ENCODE measurements around the gene KRTAP11-1. TPM values are rescaled to one million over a fixed set of nuclear protein-coding genes. Genes with fewer than 3 reads are reported as not detected.

The KRTAP11-1 gene, protein sequence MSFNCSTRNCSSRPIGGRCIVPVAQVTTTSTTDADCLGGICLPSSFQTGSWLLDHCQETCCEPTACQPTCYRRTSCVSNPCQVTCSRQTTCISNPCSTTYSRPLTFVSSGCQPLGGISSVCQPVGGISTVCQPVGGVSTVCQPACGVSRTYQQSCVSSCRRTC
- total RNA-seq: not detected in 2 replicates

DNA sequence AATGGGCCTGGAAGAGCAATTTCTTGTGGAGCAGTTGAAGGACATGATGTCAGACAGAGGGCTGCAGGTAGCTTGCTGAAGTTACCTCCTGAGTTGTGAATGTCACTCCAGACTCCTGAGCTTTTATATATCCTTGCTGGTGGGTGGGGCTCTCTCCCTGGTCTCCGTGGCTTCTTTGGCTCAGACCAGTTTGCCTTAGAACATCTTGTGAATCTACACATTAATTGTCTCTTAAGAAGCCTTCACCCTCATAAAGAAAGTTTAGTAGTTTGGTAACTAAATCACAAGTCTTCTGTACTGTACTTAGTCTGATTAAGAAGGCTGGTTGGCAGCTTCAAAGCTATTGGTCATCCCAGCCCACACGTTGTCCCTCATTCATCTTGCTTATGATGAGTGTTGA lies at the start of gene KRTAP11-1:
Gene KRTAP11-1, minus strand, starts transcription at position 101 of the 400 bp plus-strand sequence. Its CDS starts 56 bp downstream, at position 45.

Other genes with a start within 250 kb of the KRTAP11-1 start
- gene KRTAP20-2, start 246.4 kb downstream of the KRTAP11-1 start, total RNA-seq: not detected in 2 replicates
- not detected in 2 replicates for gene KRTAP20-3, start 238.7 kb downstream of the KRTAP11-1 start, total RNA-seq
- gene KRTAP21-3, start 162.8 kb downstream of the KRTAP11-1 start, total RNA-seq: not detected in 2 replicates
- gene KRTAP21-2, start 134.3 kb downstream of the KRTAP11-1 start, total RNA-seq: not detected in 2 replicates
- gene KRTAP21-1, start 126.2 kb downstream of the KRTAP11-1 start, total RNA-seq: not detected in 2 replicates
- gene KRTAP8-1, start 68.3 kb downstream of the KRTAP11-1 start, total RNA-seq: not detected in 2 replicates
- gene KRTAP7-1, start 51.8 kb downstream of the KRTAP11-1 start, total RNA-seq: not detected in 2 replicates
- not detected in 2 replicates for gene KRTAP19-8, start 156.9 kb upstream of the KRTAP11-1 start, total RNA-seq